GM19025 (cell line): ENCODE data around the gene CCDC27.

Source experiments
- ATAC-seq: cut with Tn5 transposase; IDR thresholded peaks from one replicate; pipeline ENCODE4 v1.9.1; 2021; ENCODE audit warnings: mild to moderate bottlenecking, low read depth, moderate library complexity; ENCODE audit not compliant: unreplicated experiment

CCDC27 gene

GRCh38 chr1:3752400-3752945, at the start of gene CCDC27:
Gene CCDC27 (plus strand): TSS chr1:3752450. CDS start chr1:3752482, 32 bp downstream.
- no peak for ATAC-seq

- no peak for ATAC-seq
These were observed 49.7 kb upstream of the CCDC27 start for GRCh38 chr1:3702528-3702927.

- ATAC-seq, result no peak
These were observed 49.1 kb upstream of the CCDC27 start for GRCh38 chr1:3702990-3703728.

- ATAC-seq, result no peak
These were observed 48.4 kb upstream of the CCDC27 start for GRCh38 chr1:3703786-3704371.

GRCh38 chr1:3705341-3705950, 46.8 kb upstream of the CCDC27 start:
- no peak for ATAC-seq

GRCh38 chr1:3706651-3707297, 45.5 kb upstream of the CCDC27 start:
- no peak for ATAC-seq

GRCh38 chr1:3707298-3707938, 44.8 kb upstream of the CCDC27 start:
- ATAC-seq, result no peak

- no peak for ATAC-seq
These were observed 44.3 kb upstream of the CCDC27 start for GRCh38 chr1:3707939-3708328.

GRCh38 chr1:3708791-3709190, 43.5 kb upstream of the CCDC27 start:
- no peak for ATAC-seq

- no peak for ATAC-seq
These were observed 42.0 kb upstream of the CCDC27 start for GRCh38 chr1:3710251-3710650.

GRCh38 chr1:3711381-3711779, 40.9 kb upstream of the CCDC27 start:
- no peak for ATAC-seq

- no peak for ATAC-seq
These were observed 40.3 kb upstream of the CCDC27 start for GRCh38 chr1:3711780-3712451.

- ATAC-seq, result no peak
These were observed 39.4 kb upstream of the CCDC27 start for GRCh38 chr1:3712573-3713535.

- ATAC-seq, result no peak
These were observed 38.4 kb upstream of the CCDC27 start for GRCh38 chr1:3713840-3714239.

- ATAC-seq, result no peak
These were observed 37.9 kb upstream of the CCDC27 start for GRCh38 chr1:3714284-3714741.

GRCh38 chr1:3714814-3715213, 37.4 kb upstream of the CCDC27 start:
- ATAC-seq, result no peak

GRCh38 chr1:3716351-3716750, 35.9 kb upstream of the CCDC27 start:
- no peak for ATAC-seq

- no peak for ATAC-seq
These were observed 35.1 kb upstream of the CCDC27 start for GRCh38 chr1:3717041-3717714.
